GM18873 (cell line): ENCODE data around the gene ACSBG1.

ENCODE experiments used
- ATAC-seq: cut with Tn5 transposase; IDR thresholded peaks from one replicate; pipeline ENCODE4 v1.9.1; 2021; ENCODE audit warnings: mild to moderate bottlenecking, moderate library complexity, moderate number of reproducible peaks; ENCODE audit not compliant: unreplicated experiment, low FRiP score

The ACSBG1 gene

DNA sequence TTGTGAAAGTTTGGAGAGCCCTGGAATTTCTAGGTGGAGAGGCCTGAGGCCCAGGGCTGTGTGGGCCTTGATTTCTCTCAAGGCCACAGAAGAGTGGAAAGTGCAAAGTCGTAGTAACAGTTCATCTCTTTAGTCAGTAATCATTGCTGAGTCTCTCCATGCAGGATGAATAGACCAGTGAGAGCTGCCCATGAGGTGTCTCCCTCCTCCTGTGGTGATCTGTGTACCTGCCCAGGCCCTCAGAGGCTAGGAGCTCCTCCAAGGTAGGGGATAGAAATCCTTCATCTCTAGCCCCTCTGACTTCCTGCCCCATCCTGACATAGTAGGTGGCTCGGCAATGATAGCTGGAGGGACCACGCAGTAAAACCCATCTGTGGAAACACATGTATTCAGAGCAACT, 92.0 kb downstream of the ACSBG1 start:
- ATAC-seq, result no peak

DNA sequence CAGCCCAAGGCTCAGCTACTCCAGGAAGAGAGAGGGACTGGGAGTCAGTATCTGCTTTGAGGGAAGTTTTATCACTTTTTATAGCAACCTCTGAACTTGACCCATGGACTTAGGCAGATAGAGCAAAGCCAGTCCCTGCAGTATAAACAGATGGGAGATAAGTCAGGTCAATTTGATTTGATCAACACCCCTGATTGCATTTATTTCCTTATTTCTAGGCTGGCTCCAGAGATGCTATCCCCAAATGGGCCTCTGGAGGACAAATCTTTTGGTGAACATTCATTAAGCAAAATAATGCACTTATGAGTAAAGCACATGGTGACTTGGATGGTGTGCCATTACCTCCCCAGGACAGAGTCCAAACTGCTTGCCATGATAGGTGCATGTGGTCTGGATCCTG, 94.1 kb downstream of the ACSBG1 start:
- ATAC-seq, result no peak

DNA sequence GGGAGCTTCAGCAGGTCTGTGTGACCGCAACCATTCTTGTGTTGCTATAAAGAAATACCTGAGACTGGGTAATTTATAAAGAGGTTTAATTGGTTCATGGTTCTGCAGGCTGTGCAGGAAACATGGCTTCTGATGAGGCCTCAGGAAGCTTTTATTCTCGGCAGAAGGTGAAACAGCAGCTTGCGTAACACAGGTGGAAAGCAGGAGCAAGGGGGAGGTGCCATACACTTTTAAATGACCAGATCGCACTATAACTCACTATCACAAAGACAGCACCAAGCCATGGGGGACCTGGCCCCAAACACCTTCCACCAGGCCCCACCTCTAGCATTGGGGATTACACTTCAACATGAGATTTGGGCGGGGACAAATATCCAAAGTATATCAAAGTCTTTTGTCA, 94.8 kb downstream of the ACSBG1 start:
- ATAC-seq, result no peak

DNA sequence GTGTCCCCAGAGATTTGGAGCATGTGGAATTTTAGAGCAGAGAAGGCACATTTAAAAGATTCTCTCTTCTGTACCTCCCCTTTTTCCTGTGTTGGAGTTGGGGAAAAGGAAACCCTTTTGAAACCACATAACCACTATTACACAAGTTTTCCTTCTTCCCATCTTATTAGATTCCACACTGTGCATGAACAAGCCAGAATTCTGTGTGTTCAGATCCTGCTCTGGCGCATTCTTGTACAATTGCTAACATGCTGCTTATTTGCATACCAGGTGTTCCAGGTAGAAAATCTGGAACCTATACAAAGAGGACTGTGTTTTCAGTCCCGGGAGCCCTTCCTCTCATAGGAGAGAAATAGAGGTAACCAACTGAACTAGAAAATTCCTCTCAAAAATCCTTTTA, 100.6 kb downstream of the ACSBG1 start:
- no peak for ATAC-seq

DNA sequence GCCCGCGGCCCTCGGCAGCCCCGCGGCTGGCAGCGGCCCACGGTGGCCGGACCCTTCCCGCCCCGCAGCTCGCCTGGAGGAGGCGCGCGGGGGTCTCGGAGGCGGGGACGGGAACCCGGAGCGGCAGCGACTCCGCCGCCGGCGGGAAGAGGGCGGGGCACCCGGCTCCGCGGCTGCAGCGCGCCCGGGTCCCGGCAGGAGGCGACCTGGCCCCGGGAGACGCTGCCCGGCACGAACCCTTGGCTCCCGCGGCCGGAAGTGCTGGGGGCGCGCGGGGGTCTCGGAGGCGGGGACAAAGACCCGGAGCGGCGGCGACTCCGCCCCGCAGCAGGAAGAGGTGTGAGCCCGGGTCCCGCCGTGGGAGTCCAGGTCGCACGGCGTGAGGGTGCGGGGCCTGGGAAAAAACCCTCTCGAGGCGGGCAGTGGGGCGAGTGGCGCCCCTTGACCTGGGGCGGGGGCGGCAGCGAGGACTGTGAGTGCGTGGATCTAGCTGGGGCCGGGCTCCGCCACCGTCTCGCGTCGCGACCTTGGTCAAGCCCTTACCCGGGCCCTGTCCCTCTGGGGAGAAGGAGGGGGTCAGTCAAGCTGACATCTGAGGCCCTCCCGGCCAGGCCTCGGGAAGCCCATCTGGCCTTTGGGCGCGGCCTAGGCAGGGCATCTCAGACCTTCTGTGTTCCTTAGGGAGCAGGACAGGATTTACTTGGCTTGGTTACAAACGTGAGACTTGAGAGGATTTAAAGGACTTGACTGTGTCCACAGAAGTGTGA, 102.9 kb downstream of the ACSBG1 start, which contains the start of gene CIB2:
TSS of gene CIB2 (minus strand) at position 151 of the 767 bp plus-strand sequence. CDS start 230 bp downstream, outside the sequence.
- no peak for ATAC-seq

DNA sequence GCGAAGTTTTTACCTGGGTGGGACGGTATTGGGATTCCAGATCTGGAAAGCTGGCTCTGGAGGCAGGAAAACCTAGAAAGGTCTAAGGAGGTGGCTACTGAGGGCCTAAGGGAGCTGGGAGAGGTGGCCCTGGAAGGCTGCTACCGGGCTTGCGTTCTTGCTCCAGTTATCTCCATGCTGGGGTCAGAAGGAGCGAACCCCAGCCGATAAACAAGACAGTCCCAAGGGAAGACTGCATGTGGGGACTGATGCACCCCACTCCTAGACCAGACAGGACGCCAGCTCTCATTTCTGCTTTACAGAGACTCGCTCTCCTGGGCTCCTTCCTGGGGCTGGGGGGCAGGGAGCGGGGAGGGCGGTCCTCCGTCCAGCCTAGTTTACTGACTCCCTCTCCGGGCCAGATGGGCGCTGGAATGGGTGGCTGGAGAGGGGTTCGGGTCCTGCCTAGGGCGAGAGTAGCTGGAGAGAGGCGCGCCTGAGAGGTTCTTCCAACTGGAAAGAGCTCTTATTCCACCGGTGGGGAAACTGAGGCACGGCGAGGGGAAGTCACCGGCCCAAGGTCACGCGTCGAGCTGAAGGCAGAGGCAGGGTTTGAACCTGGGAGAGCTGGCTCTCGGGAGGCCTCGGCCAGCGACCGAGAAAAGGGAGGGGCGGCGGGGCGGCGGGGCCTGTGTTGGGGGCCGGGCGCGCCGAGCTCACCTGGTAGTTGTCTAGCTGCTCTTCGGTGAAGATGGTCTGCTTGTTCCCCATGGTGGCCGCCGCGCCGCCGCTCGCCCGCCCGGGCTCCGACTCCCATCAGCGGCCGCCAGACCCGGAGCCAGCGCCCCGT, 103.7 kb downstream of the ACSBG1 start:
- ATAC-seq, result no peak

DNA sequence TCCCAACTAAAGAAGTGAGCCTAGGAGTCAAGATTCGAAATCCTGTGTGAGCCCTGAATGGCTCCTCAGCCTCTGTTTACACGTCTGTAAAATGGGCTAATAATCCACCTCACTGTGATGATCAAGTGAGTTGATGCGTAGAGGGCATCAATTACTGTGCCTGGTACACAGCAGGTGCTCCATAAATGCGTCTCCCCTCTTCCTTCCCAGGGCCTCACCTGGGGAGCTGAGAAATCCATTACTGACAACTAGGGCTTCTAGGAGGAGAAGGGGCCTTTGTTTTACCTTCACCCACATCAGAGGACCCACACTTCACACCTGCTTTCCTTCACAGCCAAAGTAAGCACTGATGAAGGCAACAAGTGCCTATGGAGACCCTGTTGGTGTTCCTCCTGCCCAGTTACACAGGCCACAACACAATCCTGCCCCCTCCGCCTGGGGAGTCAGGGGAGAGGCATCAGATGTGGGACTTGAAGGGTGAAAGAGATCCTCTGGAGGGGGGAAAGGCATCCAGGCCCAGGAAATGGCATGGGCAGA, 104.5 kb downstream of the ACSBG1 start:
- ATAC-seq, result no peak

DNA sequence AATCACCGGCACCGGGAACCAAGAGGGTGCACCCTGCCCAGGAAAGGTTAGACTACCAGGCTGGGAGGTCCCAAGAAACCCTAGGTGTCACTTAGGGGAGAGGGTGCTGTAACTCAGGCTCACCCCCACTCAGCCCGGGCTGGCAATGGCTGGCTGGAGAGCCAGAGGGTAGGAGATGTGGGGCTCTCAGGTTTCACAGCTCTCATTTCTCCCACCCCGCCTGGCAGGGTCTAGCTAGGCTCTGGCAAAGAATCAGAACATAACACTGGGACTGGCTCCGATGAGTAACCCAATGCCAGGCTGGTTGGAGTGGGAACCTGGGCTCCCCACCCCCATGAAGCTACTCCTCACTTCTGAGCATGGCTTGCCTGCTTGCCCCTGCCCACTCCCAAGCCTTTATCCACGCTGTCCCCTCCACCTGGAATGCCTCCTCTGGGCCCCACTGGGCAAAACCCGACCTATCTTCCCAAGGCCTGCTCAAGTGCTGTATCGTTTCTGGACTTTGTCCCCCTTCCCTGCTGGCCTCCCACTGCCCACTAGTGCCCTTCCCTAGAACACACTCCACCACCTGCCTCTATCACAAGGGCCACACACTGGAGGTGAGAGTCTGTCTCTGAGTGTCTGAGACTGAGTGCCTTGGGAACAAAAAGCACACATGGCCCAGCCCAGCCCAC, 105.2 kb downstream of the ACSBG1 start:
- no peak for ATAC-seq

DNA sequence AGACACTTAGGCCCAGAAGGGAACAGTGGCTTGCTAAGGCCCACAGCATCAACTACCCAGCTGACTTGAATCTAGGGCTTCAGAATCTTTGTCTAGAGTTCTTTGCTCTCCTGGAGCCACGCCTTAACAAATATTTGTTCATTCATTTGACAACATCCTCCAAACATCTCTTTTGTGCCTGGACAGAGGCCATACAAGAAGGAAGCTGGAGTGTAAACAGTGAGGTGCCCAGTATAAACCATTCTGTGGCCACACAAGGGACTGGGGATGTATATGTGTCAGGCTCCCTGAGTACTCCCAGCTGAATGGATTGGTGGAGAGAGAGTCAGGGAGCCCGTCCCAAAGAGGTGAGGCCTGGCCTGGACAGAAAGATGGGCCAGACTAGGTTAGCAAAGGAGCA, 106.5 kb downstream of the ACSBG1 start:
- ATAC-seq, result no peak

DNA sequence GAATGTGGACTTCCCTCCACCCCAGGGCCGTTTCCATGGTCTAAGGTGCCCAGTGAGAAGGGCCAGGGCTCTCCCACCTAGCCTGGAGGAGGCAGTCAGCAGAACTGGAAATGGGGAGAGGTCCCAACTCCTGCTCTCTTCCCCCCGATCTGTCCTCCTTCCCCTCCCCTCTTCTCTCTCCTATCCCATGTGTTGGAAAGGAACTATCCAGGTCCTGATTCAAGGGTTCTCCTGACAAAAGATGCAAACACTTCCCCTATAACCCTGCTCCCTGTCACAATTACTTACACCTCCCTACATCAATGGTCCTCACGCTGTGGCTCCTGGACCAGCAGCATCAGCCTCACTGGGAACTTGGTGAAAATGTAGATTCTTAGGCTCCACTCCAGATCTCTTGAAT, 109.1 kb downstream of the ACSBG1 start:
- no peak for ATAC-seq

DNA sequence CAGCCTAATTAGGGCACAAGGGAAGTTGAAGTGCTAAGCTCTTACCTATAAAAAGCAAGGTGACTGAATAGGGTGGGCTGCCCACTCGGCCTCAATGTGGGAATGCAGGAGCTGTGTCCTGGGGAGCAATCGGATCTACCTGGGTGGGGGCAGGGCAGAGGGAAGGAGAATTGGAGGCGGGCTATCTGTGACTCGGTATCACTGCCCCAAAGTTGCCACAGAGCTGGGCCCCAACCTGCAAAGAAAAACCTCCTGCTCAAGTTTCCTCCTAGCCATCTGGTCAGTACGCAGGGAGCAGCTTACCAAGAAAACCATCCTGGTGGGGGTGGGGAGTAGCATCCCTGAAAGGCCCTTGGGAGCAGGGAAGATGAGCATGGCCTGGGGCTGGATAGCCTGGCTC, 113.8 kb downstream of the ACSBG1 start:
- no peak for ATAC-seq
